Measurements from ENCODE around the gene PLSCR1.

DNA sequence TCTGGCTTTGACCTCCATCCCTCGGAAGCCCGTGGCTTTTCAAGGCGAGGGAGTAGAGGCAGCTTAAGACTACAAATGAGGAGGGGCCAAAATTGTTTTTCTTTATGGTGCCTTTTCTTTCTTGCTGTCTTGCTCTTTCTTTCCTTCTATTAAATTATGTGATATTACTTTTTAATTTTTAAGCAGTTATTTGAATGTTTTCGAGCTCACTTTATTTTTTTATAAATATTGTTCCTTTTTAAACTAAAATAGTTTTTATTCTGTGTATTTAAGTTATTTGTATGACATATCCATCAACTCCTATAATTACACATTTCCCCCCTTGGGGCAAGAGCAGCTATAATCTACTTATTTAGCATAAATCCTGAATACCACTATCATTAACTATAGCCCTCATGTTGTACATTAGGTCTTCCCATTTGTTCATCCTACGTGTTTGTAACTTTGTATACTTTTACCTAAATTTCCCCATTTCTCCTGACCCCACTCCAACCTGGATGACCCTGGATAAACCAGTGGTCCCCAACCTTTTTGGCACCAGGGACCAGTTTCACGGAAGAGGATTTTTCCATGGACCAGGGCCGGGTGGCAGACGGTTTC, 622 bp upstream of the PLSCR1 start:
- TF ChIP-seq, protein P1, sequence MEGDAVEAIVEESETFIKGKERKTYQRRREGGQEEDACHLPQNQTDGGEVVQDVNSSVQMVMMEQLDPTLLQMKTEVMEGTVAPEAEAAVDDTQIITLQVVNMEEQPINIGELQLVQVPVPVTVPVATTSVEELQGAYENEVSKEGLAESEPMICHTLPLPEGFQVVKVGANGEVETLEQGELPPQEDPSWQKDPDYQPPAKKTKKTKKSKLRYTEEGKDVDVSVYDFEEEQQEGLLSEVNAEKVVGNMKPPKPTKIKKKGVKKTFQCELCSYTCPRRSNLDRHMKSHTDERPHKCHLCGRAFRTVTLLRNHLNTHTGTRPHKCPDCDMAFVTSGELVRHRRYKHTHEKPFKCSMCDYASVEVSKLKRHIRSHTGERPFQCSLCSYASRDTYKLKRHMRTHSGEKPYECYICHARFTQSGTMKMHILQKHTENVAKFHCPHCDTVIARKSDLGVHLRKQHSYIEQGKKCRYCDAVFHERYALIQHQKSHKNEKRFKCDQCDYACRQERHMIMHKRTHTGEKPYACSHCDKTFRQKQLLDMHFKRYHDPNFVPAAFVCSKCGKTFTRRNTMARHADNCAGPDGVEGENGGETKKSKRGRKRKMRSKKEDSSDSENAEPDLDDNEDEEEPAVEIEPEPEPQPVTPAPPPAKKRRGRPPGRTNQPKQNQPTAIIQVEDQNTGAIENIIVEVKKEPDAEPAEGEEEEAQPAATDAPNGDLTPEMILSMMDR (IDR thresholded peaks at IDR 0.05) = no peak
- TF ChIP-seq POLR2AphosphoS5 (IDR thresholded peaks at IDR 0.05) (no peak), POLR2A (IDR thresholded peaks at IDR 0.05) (no peak), EP300 (IDR thresholded peaks at IDR 0.05) (no peak)

Data from sigmoid colon (tissue), 4 donors.